ENCODE data around the gene OR2V1. TPM values are rescaled to one million over a fixed set of nuclear protein-coding genes. Genes with fewer than 3 reads are reported as not detected.
"Not testable (repeated sequence)": the region's sequence is repeated elsewhere in the genome, so short reads cannot be mapped to it uniquely, and the experiment has no call there.

The OR2V1 gene
- total and polyA plus RNA-seq, 5 experiments from 2014 or later = not detected

GRCh38 chr5:181124526-181124925, 6.4 kb downstream of the OR2V1 start:
- H3K4me3 Mint-ChIP-seq = no peak overlapping the region
- POLR2A ChIA-PET = no interaction called here
- ATAC-seq (no peak), DNase-seq (no peak)
- peaks cover 0 to 3% (median under 1%) of the 10 kb centered on the region in 4 donors for H3K4me1 Mint-ChIP-seq
- H3K27ac Mint-ChIP-seq = peak overlapping the region in 1 of 10 donors; percentile 51
- H3K27me3 Mint-ChIP-seq = peaks cover 45 to 96% (median 68%) of the 10 kb centered on the region in 5 donors
- peaks cover 0 to 2% (median 0%) of the 10 kb centered on the region in 9 donors for H3K9me3 Mint-ChIP-seq
- H3K36me3 Mint-ChIP-seq = peaks cover 0 to 7% (median 0%) of the 10 kb centered on the region in 3 donors

GRCh38 chr5:181121675-181122561, 9.1 kb downstream of the OR2V1 start:
- Mint-ChIP-seq H3K27me3 (peaks cover 40 to 96% (median 71%) of the 10 kb centered on the region in 5 donors), H3K9me3 (peaks cover 0 to 2% (median 0%) of the 10 kb centered on the region in 9 donors), H3K4me3 (no peak overlapping the region), H3K4me1 (peaks cover 0 to 3% (median under 1%) of the 10 kb centered on the region in 4 donors), H3K36me3 (peaks cover 0 to 11% (median 0%) of the 10 kb centered on the region in 3 donors), H3K27ac (no peak overlapping the region)
- ATAC-seq = no peak
- POLR2A ChIA-PET = no interaction called here
- DNase-seq = no peak

- no peak for ATAC-seq
- Mint-ChIP-seq H3K36me3 (peaks cover 0 to 11% (median 0%) of the 10 kb centered on the region in 3 donors), H3K4me3 (no peak overlapping the region), H3K9me3 (peaks cover 0 to 2% (median 0%) of the 10 kb centered on the region in 9 donors), H3K4me1 (peaks cover 0 to 2% (median 0%) of the 10 kb centered on the region in 4 donors), H3K27ac (no peak overlapping the region), H3K27me3 (peaks cover 44 to 96% (median 77%) of the 10 kb centered on the region in 5 donors)
- no peak for DNase-seq
- POLR2A ChIA-PET = no interaction called here
Measured at GRCh38 chr5:181120761-181121160, 10.2 kb downstream of the OR2V1 start.

GRCh38 chr5:181120306-181120705, 10.7 kb downstream of the OR2V1 start:
- H3K9me3 Mint-ChIP-seq = peaks cover 0 to 4% (median 0%) of the 10 kb centered on the region in 9 donors
- H3K4me3 Mint-ChIP-seq = no peak overlapping the region
- H3K27me3 Mint-ChIP-seq = peaks cover 47 to 96% (median 79%) of the 10 kb centered on the region in 5 donors
- POLR2A ChIA-PET = no interaction called here
- H3K4me1 Mint-ChIP-seq = peaks cover 2 to 5% (median 3%) of the 10 kb centered on the region in 4 donors
- ATAC-seq (no peak), DNase-seq (no peak)
- H3K27ac Mint-ChIP-seq = no peak overlapping the region
- H3K36me3 Mint-ChIP-seq = peaks cover 0 to 11% (median 0%) of the 10 kb centered on the region in 3 donors

GRCh38 chr5:181119105-181119504, 11.9 kb downstream of the OR2V1 start:
- no peak overlapping the region for H3K4me3 Mint-ChIP-seq
- H3K9me3 Mint-ChIP-seq = peaks cover 0 to 16% (median under 1%) of the 10 kb centered on the region in 9 donors
- no peak for DNase-seq
- H3K36me3 Mint-ChIP-seq = peaks cover 0 to 5% (median 0%) of the 10 kb centered on the region in 3 donors
- POLR2A ChIA-PET = no interaction called here
- no peak overlapping the region for H3K27ac Mint-ChIP-seq
- ATAC-seq = no peak
- H3K27me3 Mint-ChIP-seq = peaks cover 53 to 96% (median 81%) of the 10 kb centered on the region in 5 donors
- H3K4me1 Mint-ChIP-seq = peaks cover 7 to 14% (median 11%) of the 10 kb centered on the region in 4 donors

- POLR2A ChIA-PET = interaction anchor here (0.6 kb wide), 1 partner anchor 54 kb away, joined by 5 read pairs; no protein-coding TSS in a partner anchor
- peaks cover 0 to 8% (median 0%) of the 10 kb centered on the region in 3 donors for H3K36me3 Mint-ChIP-seq
- peaks cover 57 to 98% (median 80%) of the 10 kb centered on the region in 5 donors for H3K27me3 Mint-ChIP-seq
- DNase-seq (no peak), ATAC-seq (no peak)
- no peak overlapping the region for H3K27ac Mint-ChIP-seq
- H3K4me1 Mint-ChIP-seq = peaks cover 7 to 14% (median 11%) of the 10 kb centered on the region in 4 donors
- H3K4me3 Mint-ChIP-seq = no peak overlapping the region
- H3K9me3 Mint-ChIP-seq = peaks cover 0 to 20% (median 4%) of the 10 kb centered on the region in 9 donors
Measured at GRCh38 chr5:181118369-181118768, 12.6 kb downstream of the OR2V1 start.

- peaks cover 0 to 20% (median 4%) of the 10 kb centered on the region in 9 donors for H3K9me3 Mint-ChIP-seq
- H3K4me3 Mint-ChIP-seq = peak overlapping the region in 5 of 10 donors; percentile 13 to 51 (median 38)
- POLR2A ChIA-PET = interaction anchor here (0.6 kb wide), 1 partner anchor 1055 kb away, joined by 3 read pairs; no protein-coding TSS in a partner anchor
- H3K27me3 Mint-ChIP-seq = peaks cover 58 to 91% (median 78%) of the 10 kb centered on the region in 5 donors
- no peak overlapping the region for H3K27ac Mint-ChIP-seq
- ATAC-seq (peak; percentile 33 to 59), DNase-seq (no peak)
- H3K4me1 Mint-ChIP-seq = peaks cover 7 to 13% (median 10%) of the 10 kb centered on the region in 4 donors
- H3K36me3 Mint-ChIP-seq = peaks cover 0 to 15% (median 0%) of the 10 kb centered on the region in 3 donors
Measured at GRCh38 chr5:181114844-181115778, 15.9 kb downstream of the OR2V1 start.

- peaks cover 0 to 15% (median 0%) of the 10 kb centered on the region in 3 donors for H3K36me3 Mint-ChIP-seq
- H3K4me3 Mint-ChIP-seq = peak overlapping the region in 3 of 10 donors; percentile 13 to 51 (median 48)
- no peak overlapping the region for H3K27ac Mint-ChIP-seq
- ATAC-seq = no peak
- DNase-seq = no peak
- H3K9me3 Mint-ChIP-seq = peaks cover 0 to 20% (median 4%) of the 10 kb centered on the region in 9 donors
- POLR2A ChIA-PET = interaction anchor here (0.6 kb wide), 1 partner anchor 1054 kb away, joined by 3 read pairs; no protein-coding TSS in a partner anchor
- H3K4me1 Mint-ChIP-seq = peaks cover 7 to 13% (median 10%) of the 10 kb centered on the region in 4 donors
- H3K27me3 Mint-ChIP-seq = peaks cover 60 to 91% (median 76%) of the 10 kb centered on the region in 5 donors
Measured at GRCh38 chr5:181114284-181114843, 16.6 kb downstream of the OR2V1 start.

GRCh38 chr5:181113572-181113971, 17.4 kb downstream of the OR2V1 start:
- peaks cover 64 to 91% (median 73%) of the 10 kb centered on the region in 5 donors for H3K27me3 Mint-ChIP-seq
- DNase-seq, H3K4me3 Mint-ChIP-seq, ATAC-seq, POLR2A ChIA-PET, H3K27ac Mint-ChIP-seq: not testable (repeated sequence)
- peaks cover 7 to 13% (median 10%) of the 10 kb centered on the region in 4 donors for H3K4me1 Mint-ChIP-seq
- H3K9me3 Mint-ChIP-seq = peaks cover 0 to 20% (median 4%) of the 10 kb centered on the region in 9 donors
- H3K36me3 Mint-ChIP-seq = peaks cover 0 to 15% (median 0%) of the 10 kb centered on the region in 3 donors

GRCh38 chr5:181112476-181112875, 18.5 kb downstream of the OR2V1 start:
- DNase-seq (no peak), ATAC-seq (no peak)
- Mint-ChIP-seq H3K4me3 (no peak overlapping the region), H3K27ac (peak overlapping the region in 1 of 10 donors; percentile 76), H3K9me3 (peaks cover 0 to 20% (median 4%) of the 10 kb centered on the region in 9 donors), H3K4me1 (peaks cover 7 to 13% (median 10%) of the 10 kb centered on the region in 4 donors), H3K27me3 (peaks cover 61 to 91% (median 73%) of the 10 kb centered on the region in 5 donors), H3K36me3 (peaks cover 0 to 15% (median 0%) of the 10 kb centered on the region in 3 donors)
- POLR2A ChIA-PET = interaction anchor here (0.7 kb wide), 1 partner anchor 299 kb away, joined by 7 read pairs; no protein-coding TSS in a partner anchor

- Mint-ChIP-seq H3K9me3 (peaks cover 0 to 20% (median 4%) of the 10 kb centered on the region in 9 donors), H3K4me1 (peaks cover 7 to 13% (median 10%) of the 10 kb centered on the region in 4 donors), H3K27ac (peak overlapping the region in 1 of 10 donors; percentile 80), H3K27me3 (peaks cover 53 to 91% (median 68%) of the 10 kb centered on the region in 5 donors), H3K36me3 (peaks cover 0 to 11% (median 0%) of the 10 kb centered on the region in 3 donors), H3K4me3 (no peak overlapping the region)
- DNase-seq = no peak
- POLR2A ChIA-PET = no interaction called here
- ATAC-seq = no peak
Measured at GRCh38 chr5:181111010-181111409, 20.0 kb downstream of the OR2V1 start.
